ENCODE data around the gene CDK2. TPM values are rescaled to one million over a fixed set of nuclear protein-coding genes. Genes with fewer than 3 reads are reported as not detected.
"Not testable (repeated sequence)": the region's sequence is repeated elsewhere in the genome, so short reads cannot be mapped to it uniquely, and the experiment has no call there.

The CDK2 gene
- total RNA-seq, 1 experiment from 2014 or later = 41.8 TPM

DNA sequence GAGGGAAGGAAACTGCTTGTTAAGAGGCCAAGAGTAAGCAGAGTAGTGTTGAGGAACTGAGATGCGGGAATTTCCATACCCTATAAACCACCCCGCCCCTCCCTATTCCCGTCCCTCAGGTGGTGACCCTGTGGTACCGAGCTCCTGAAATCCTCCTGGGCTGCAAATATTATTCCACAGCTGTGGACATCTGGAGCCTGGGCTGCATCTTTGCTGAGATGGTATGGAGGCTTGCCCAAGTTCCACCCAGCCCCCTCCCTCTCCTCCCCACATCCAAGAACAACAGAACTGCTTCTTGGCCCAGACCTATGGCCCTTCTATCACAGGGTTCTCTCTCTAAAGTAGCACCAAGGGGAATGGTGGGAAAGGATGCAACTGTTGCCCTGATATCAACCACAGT is 2.7 kb downstream of the CDK2 start:
- no peak overlapping the region for H3K4me3 ChIP-seq
- DNase-seq = no peak
- peaks cover 37% of the 10 kb centered on the region for H3K36me3 ChIP-seq
- H3K9me3 ChIP-seq = 0 out of 2 replicates have a peak, but pooled peaks cover 3% of the 10 kb centered on the region
- H3K27me3 ChIP-seq = no peaks in the 10 kb centered on the region

DNA sequence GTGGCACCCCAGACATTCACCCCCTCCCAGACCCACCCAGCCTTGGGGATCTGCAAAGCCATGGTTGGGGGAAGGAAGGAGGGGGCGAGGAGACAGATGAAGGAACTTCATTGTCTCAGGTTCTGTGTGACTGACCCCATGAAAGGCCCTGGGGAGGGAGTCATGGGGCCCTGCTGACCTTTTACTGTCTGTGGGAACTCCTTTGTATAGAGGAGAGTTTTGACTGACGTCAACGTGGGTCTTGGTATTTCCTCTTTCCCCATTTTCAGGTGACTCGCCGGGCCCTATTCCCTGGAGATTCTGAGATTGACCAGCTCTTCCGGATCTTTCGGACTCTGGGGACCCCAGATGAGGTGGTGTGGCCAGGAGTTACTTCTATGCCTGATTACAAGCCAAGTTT is 4.1 kb downstream of the CDK2 start:
- no peaks in the 10 kb centered on the region for H3K27me3 ChIP-seq
- no peak overlapping the region for H3K4me3 ChIP-seq
- no peak for DNase-seq
- H3K36me3 ChIP-seq = peaks cover 37% of the 10 kb centered on the region
- H3K9me3 ChIP-seq = 0 out of 2 replicates have a peak, but pooled peaks cover 3% of the 10 kb centered on the region

DNA sequence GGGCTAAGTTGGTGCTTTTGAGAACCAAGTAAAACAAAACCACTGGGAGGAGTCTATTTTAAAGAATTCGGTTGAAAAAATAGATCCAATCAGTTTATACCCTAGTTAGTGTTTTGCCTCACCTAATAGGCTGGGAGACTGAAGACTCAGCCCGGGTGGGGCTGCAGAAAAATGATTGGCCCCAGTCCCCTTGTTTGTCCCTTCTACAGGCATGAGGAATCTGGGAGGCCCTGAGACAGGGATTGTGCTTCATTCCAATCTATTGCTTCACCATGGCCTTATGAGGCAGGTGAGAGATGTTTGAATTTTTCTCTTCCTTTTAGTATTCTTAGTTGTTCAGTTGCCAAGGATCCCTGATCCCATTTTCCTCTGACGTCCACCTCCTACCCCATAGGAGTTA is 5.4 kb downstream of the CDK2 start:
- DNase-seq = peak; percentile 26
- H3K36me3 ChIP-seq = peaks cover 45% of the 10 kb centered on the region
- no peaks in the 10 kb centered on the region for H3K27me3 ChIP-seq
- H3K4me3 ChIP-seq = no peak overlapping the region
- H3K9me3 ChIP-seq = no peaks in the 10 kb centered on the region

DNA sequence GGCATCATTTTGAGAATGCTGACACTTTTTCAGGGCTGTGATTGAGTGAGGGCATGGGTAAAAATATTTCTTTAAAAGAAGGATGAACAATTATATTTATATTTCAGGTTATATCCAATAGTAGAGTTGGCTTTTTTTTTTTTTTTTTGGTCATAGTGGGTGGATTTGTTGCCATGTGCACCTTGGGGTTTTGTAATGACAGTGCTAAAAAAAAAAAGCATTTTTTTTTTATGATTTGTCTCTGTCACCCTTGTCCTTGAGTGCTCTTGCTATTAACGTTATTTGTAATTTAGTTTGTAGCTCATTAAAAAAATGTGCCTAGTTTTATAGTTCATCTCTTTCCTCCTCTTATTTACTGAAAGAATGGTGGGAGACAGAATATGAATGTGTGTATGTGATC is 5.8 kb downstream of the CDK2 start:
- Histone ChIP-seq H3K4me3 (peak overlapping the region; percentile 58), H3K36me3 (peaks cover 45% of the 10 kb centered on the region), H3K27me3 (no peaks in the 10 kb centered on the region), H3K9me3 (no peaks in the 10 kb centered on the region)
- DNase-seq = no peak

DNA sequence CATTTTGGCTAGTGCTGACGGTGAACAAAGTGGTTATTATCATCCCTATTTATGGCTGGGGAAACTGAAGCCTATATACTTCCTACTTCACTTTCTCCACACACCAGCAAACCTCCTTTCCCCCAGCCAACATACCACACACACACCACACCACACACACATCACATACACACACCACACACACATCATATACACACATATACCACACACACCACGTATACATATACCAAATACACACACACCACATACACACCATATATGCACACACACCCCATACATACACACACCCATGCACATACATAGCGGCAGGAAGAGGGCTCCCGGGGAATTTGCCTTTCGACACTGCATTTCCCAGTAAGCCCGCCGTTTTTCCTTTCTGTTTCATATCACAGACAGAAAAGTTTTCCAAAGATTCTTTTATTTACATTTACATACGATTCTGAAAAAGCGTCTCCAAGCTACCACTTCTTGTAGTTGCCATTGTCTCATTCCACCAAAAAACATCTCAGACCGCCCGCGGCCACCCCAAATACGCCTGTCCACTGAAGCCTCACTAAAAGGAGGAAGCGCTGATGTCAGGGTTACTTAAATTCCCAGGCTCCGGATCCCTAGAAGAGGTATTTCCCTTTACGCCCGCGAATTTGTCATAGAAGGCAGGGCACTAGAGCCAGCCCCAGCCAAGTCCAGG is 6.4 kb downstream of the CDK2 start:
- no peak for DNase-seq
- H3K4me3 ChIP-seq = peak overlapping the region; percentile 58

DNA sequence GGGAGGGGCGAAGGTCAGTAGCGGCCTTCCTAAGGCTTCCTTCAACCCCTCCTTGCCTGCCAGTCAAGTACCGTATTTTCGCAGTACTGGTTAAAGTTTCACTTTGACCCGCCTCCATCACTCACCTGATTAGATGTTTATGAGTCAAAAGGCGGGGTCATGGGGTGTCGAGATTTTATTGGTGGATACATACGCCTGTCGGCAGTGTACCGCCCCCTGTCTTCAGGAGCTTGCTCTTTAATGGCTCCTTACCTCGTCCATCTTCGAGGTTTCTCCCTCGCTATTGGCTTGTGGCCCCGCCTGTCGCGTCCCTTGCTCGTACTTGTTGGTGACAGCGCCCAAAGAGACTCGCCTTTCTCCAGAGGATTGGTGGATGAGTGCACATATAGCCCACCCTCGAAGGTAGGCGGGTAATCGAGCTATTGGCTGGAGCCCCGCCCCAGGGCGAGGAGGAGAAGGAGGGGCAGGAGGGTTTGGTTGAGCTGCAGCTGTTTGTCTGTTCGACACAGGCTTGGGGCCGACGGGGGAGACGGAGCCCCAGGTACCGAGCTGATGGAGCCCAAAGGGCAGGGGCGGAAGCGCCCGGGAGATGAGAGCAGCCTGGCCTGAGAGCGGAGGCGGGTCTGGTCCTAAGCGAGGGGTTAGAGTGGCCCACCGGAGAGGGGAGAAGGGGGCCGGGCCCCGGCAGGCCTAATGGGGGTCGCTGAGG is 7.1 kb downstream of the CDK2 start, which contains the start of gene RAB5B:
TSS of gene RAB5B (plus strand) at position 480 of the 709 bp plus-strand sequence. CDS start 12,883 bp downstream, outside the sequence.
- peak; percentile 100 for DNase-seq
- H3K9me3 ChIP-seq = no peaks in the 10 kb centered on the region
- peak within 1 kb of the TSS; percentile 94 for H3K4me3 ChIP-seq
- H3K36me3 ChIP-seq = peaks cover 34% of the 10 kb centered on the region
- H3K27me3 ChIP-seq = no peaks in the 10 kb centered on the region

More for the DNA sequence above, 6.4 kb downstream of the CDK2 start:
- Histone ChIP-seq H3K36me3 (peaks cover 41% of the 10 kb centered on the region), H3K9me3 (no peaks in the 10 kb centered on the region), H3K27me3 (no peaks in the 10 kb centered on the region)

DNA sequence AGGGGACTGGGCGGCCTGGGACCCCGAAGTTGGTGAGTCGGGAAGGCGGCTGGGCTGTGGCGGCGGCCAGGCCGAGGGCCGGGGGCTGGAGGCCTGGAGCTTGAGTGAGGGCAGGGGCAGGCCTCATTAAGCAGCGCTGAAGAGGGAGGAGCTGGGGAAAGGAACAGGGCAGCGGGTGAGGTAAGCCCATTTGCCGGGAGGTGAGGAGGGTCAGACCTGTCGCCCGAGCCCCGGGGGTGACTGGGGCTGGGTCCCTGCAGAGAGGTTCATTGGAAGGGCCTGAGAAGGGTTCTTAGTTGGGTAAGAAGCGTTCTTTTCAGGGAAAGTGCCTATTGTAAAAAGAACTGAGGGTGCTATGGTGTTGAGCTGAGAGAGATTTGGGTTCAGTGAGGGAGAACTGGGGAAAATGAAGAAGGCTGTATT is 7.7 kb downstream of the CDK2 start:
- Histone ChIP-seq H3K4me3 (peak overlapping the region; percentile 94), H3K27me3 (no peaks in the 10 kb centered on the region), H3K9me3 (no peaks in the 10 kb centered on the region), H3K36me3 (peaks cover 34% of the 10 kb centered on the region)
- peak; percentile 53 for DNase-seq

DNA sequence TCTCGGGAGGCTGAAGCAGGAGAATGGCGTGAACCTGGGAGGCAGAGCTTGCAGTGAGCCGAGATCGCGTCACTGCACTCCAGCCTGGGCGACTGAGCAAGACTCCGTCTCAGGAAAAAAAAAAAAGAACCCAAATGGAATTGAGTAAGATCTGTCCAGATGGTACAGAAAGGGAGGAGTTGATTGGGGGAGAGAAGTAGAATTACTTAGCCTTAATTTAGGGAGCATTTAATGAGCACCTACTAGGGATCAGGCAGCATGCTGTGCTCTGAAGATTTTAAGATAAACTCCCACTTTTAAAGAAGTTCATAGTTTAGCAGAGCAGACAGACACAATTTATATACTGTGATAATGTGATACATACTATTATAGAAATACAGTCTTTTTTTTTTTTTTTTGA is 11.8 kb downstream of the CDK2 start:
- Histone ChIP-seq H3K4me3 (no peak overlapping the region), H3K9me3 (no peaks in the 10 kb centered on the region), H3K27me3 (no peaks in the 10 kb centered on the region), H3K36me3 (peaks cover 25% of the 10 kb centered on the region)
- no peak for DNase-seq

DNA sequence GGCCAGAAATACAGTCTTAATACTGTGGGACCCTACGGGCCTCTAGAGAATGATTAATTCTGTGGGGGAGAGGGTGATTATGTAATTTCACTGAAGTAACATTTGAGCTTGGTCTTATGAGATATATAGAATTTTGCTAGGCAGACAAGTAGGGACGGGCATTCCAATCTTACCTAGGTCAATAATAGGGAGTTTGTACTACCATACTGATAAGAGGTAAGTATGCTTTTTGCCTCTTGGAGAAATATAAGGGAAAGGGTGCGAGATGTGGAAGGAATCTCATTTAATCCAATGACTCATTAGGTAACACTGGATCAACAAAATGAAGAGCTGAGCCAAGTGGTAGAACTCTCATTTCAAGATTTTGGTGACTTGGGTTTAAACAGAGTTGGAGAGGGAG is 12.4 kb downstream of the CDK2 start:
- no peak for DNase-seq
- Histone ChIP-seq H3K27me3 (no peaks in the 10 kb centered on the region), H3K4me3 (no peak overlapping the region), H3K9me3 (no peaks in the 10 kb centered on the region), H3K36me3 (peaks cover 25% of the 10 kb centered on the region)

DNA sequence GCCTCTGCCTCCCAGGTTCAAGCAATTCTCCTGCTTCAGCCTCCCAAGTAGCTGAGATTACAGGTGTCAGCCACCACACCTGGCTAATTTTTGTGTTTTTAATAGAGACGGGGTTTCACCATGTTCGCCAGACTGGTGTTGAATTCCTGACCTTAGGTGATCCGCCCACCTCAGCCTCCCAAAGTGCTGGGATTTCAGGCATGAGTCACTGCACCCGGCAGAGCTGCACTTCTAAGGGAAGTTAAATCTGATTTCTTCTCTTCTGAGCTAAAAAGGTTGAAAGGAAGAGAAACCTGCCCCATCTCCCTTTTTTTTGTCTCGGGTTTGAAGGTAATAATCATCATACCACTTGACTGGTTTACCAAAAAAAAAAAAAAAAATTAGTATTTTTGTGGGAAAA is 15.3 kb downstream of the CDK2 start:
- not testable (repeated sequence) for H3K4me3 ChIP-seq, DNase-seq, H3K9me3 ChIP-seq, H3K27me3 ChIP-seq
- H3K36me3 ChIP-seq = peaks cover 37% of the 10 kb centered on the region

DNA sequence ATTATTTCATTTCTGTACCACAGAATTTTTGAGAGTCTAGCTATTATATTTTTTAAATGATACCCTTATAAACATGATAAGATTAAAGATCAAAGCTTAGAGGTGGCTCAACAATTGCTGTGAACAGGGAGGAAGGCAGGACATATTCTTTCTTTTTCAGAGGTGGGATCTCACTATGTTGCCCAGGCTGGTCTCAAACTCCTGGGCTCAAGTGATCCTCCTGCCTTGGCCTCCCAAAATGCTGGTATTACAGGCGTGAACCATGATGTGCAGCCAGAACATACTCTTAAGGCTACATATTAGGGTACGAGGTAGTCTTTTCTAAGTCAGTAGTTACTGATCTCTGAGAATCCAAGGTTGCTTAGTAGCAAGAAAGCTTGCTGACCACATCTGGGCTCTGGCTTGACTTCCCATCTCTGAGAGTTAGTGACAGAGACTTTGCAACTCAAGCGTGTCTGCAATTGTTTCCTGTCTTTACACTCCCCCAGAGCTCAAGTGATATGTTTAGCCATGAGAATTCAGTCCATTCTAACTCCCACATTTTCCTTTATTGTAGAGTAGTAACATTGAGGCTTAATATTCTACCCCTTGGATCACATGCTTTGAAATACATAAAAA is 15.8 kb downstream of the CDK2 start:
- DNase-seq = no peak
- no peaks in the 10 kb centered on the region for H3K27me3 ChIP-seq
- H3K36me3 ChIP-seq = peaks cover 41% of the 10 kb centered on the region
- no peaks in the 10 kb centered on the region for H3K9me3 ChIP-seq
- no peak overlapping the region for H3K4me3 ChIP-seq

DNA sequence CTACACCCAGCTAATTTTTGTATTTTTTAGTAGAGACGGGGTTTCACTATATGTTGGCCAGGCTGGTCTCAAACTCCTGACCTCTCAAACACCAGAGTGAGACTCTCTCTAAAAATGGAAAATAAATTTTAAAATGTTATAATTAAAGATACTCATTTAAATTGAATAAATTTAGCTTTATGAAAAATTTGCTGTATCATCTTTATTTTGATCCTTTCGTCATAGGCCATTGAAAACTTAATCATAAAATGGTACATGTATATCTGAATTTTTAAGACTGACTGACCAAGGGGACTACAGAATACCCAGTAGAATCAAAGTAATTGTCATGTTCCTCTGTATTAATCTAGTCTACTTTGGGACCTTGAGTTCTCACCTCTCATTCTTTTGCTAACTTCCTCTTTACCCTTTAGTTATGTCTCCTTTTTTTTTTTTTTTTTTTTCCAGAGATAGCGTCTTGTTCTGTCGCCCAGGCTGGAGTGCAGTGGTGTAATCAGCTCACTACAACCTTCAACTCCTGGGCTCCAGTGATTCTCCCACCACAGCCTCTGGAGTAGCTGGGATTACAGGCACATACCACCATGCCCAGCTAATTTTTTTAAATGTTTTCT is 16.7 kb downstream of the CDK2 start:
- Histone ChIP-seq H3K27me3 (no peaks in the 10 kb centered on the region), H3K36me3 (peaks cover 47% of the 10 kb centered on the region), H3K4me3 (no peak overlapping the region), H3K9me3 (no peaks in the 10 kb centered on the region)
- DNase-seq = no peak

DNA sequence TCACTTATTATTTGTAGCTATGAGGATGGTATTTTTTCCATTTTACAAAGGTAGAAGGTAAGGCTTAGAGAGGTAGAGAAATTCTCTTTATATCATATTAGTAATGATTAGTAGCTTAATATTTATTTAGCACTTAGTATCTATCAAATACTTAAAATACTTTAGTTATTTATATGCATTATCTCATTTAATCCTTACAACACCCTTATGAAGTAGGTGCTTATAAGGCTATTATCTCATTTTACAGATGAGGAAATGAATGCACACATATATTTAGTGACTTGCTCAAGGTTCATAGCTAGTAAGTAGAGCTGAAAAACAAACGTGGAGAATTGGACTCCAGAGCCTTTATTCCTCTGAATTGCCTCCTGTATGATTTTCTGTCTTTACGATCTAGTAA is 18.2 kb downstream of the CDK2 start:
- Histone ChIP-seq H3K27me3 (no peaks in the 10 kb centered on the region), H3K4me3 (no peak overlapping the region), H3K36me3 (peaks cover 51% of the 10 kb centered on the region), H3K9me3 (no peaks in the 10 kb centered on the region)
- DNase-seq = no peak

DNA sequence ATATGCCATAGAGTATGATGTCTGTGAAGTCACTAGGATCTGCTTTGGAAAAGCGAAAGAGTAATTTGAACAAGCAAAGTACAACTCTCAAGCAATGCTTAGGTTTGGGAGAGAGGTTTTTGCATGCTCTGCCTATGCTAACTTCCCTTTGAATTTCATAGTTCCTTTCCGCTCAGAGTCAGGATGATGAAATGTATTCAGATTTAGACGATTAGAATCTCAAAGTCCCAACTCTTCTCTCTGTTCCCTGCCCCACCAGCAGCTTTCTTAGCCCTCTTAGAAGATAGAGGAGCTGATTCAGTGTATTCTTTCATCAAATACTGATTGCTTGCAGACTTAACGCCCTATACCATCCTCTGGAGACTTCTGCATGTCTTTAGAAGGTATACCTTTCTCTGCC is 18.7 kb downstream of the CDK2 start:
- no peak overlapping the region for H3K4me3 ChIP-seq
- no peak for DNase-seq
- no peaks in the 10 kb centered on the region for H3K27me3 ChIP-seq
- no peaks in the 10 kb centered on the region for H3K9me3 ChIP-seq
- peaks cover 52% of the 10 kb centered on the region for H3K36me3 ChIP-seq

DNA sequence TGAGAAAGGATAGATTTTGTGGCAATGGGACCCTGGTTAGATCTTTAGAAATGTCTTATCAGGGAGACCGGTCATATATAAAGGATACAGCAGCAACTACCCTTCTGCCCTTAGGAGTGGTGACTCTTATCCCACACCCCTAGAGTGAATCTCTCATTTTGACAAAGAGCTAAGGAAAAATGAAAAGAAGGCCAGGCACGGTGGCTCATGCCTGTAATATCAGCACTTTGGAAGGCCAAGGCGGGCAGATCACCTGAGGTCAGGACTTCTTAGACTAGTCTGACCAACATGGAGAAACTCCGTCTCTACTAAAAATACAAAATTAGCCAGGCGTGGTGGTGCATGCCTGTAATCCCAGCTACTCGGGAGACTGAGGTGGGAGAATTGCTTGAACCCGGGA is 19.3 kb downstream of the CDK2 start:
- H3K9me3 ChIP-seq, DNase-seq, H3K27me3 ChIP-seq, H3K4me3 ChIP-seq: not testable (repeated sequence)
- peaks cover 54% of the 10 kb centered on the region for H3K36me3 ChIP-seq

DNA sequence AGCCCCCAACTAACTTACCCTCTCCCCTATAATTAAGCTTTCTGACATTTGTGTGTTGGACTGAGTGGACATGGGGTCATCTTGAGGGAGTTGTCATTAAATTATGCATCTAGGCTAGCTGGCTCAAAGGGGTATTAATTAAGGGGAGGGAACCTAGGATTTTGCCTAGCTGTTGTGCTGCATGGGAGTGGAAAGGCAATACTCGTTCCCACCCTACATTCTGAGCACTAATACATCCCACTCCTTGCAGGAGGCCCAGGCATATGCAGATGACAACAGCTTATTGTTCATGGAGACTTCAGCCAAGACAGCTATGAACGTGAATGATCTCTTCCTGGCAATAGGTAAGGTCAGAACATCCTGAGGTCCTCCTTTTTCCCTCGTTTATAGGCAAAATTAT is 24.5 kb downstream of the CDK2 start:
- Histone ChIP-seq H3K27me3 (no peaks in the 10 kb centered on the region), H3K36me3 (peaks cover 58% of the 10 kb centered on the region), H3K4me3 (no peak overlapping the region), H3K9me3 (no peaks in the 10 kb centered on the region)
- no peak for DNase-seq

DNA sequence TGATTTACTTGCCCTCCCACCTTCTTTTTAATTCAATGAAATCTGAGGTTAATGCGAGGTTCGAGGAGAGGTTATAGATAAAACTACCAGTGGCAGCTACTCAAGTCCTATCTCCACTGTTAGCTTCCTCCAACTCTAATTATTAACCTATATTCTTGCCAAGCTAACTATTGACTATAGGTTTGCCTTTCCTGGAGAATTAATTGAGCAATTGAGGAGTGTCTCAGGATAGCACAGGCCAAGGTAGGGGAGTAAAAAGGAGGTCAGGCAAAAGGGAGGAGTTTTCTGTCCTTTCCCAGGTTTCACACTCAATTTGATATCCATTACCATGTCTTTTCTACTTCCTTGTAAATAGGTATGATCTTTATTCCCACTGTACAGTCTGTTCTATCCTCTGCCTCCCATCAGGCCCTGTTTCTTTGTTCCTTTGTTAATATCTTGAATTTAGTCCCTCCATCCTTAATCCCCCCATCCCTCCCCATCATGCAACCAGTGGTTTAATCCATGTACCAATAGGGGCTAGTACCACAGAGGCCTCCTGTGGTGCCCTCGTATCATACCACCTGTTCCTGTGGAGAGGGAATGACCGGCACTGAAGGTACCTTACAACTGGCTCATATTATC is 26.7 kb downstream of the CDK2 start:
- Histone ChIP-seq H3K27me3 (no peaks in the 10 kb centered on the region), H3K4me3 (no peak overlapping the region), H3K36me3 (peaks cover 45% of the 10 kb centered on the region), H3K9me3 (no peaks in the 10 kb centered on the region)
- DNase-seq = no peak

All from MG63 (cell line).